GM12872 (cell line): ENCODE measurements around the gene SLC22A31.

Experiments
- CTCF ChIP-seq: IDR thresholded peaks from 3 replicates; pipeline ENCODE4 v1.5.1; 2011; ENCODE audit warnings: low read depth, mild to moderate bottlenecking, low read length, moderate library complexity; ENCODE audit not compliant: insufficient read depth

Gene SLC22A31

GRCh38 chr16:89221604-89222003, 21.3 kb upstream of the SLC22A31 start:
- TF ChIP-seq CTCF = no peak

GRCh38 chr16:89219365-89219764, 19.0 kb upstream of the SLC22A31 start:
- no peak for TF ChIP-seq CTCF

- no peak for TF ChIP-seq CTCF
These were observed 17.3 kb upstream of the SLC22A31 start, which contains the start of gene ZNF778 for GRCh38 chr16:89217388-89218191. Gene ZNF778 (plus strand): TSS chr16:89217703. CDS start chr16:89221128, 3,425 bp downstream.

GRCh38 chr16:89217138-89217387, 16.7 kb upstream of the SLC22A31 start:
- no peak for TF ChIP-seq CTCF

GRCh38 chr16:89216315-89217137, 16.2 kb upstream of the SLC22A31 start:
- TF ChIP-seq CTCF = peak; percentile 78

- no peak for TF ChIP-seq CTCF
These were observed 10.7 kb upstream of the SLC22A31 start for GRCh38 chr16:89210904-89211515.

- TF ChIP-seq CTCF = no peak
These were observed 10.0 kb upstream of the SLC22A31 start for GRCh38 chr16:89210165-89210903.
